ENCODE results near the gene KDM4B. TPM values are rescaled to one million over a fixed set of nuclear protein-coding genes. Genes with fewer than 3 reads are reported as not detected.

KDM4B gene
- total RNA-seq, 1 donor from 2014 or later = 46.0 TPM

DNA sequence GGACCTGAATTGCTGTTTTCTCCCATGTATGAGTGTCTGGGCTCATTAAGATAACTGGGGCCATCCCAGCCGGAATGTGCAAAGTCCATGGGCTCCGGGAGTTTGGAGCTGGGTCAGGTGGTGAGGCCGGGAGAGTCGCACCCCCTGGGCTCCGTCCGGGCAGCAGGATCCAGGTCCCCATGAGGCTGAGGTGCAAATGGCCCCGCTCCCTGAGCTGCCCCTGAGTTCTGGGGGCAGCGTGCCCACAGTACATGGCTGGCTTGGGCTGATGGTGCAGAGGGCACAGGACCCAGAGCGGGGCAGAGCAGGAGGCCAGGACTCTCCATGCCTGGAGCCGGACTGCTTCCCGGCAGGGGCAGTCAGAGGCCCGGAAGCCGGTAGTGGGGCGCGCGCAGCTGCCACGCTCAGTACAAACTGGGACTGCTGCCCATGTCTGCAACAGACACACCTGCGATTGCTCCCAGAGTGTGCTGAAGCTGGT, 136.0 kb downstream of the KDM4B start:
- no peak for DNase-seq (ENCODE audit: low spot score in 2 of 2)
- Histone ChIP-seq H3K4me1 (peaks cover 5 to 29% of the 10 kb centered on the region in 2 donors), H3K36me3 (peaks cover 9 to 12% of the 10 kb centered on the region in 2 donors), H3K9me3 (peaks cover 1 to 4% of the 10 kb centered on the region in 2 donors), H3K27me3 (no peaks in the 10 kb centered on the region), H3K4me3 (no peak overlapping the region), H3K27ac (peak overlapping the region; percentile 58 to 72)
- intact Hi-C loops (cut with DNase I) = no loop called here
- TF ChIP-seq, protein P1, sequence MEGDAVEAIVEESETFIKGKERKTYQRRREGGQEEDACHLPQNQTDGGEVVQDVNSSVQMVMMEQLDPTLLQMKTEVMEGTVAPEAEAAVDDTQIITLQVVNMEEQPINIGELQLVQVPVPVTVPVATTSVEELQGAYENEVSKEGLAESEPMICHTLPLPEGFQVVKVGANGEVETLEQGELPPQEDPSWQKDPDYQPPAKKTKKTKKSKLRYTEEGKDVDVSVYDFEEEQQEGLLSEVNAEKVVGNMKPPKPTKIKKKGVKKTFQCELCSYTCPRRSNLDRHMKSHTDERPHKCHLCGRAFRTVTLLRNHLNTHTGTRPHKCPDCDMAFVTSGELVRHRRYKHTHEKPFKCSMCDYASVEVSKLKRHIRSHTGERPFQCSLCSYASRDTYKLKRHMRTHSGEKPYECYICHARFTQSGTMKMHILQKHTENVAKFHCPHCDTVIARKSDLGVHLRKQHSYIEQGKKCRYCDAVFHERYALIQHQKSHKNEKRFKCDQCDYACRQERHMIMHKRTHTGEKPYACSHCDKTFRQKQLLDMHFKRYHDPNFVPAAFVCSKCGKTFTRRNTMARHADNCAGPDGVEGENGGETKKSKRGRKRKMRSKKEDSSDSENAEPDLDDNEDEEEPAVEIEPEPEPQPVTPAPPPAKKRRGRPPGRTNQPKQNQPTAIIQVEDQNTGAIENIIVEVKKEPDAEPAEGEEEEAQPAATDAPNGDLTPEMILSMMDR (IDR thresholded peaks at IDR 0.05) = no peak

DNA sequence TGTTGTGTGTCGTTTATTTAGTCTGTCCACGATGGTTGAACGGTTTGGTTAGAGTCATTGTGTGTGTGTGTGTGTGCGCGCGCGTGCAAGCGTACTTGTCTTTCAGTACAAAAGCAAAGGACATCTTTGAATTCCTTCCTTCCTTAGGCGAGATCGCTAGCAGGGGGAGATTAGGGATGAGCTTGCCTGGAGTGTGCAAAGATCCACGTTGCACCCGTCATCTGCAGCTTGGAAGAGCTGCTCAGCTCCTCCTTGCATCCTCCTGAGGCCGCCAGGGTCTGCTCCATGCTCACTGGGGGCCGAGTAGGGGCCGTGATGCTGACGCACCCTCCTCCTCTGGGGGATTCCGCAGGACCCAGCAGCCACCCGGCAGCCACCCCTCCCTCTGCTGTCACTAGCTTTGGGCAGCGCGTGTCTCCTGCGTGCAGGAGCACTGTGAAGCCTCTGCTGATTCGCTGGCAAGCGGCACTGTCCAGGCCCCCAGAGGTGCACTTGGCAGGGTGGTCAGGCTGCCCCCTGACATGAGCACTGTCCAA, 137.3 kb downstream of the KDM4B start:
- Histone ChIP-seq H3K27ac (no peak overlapping the region), H3K4me1 (peaks cover 5 to 29% of the 10 kb centered on the region in 2 donors), H3K36me3 (peaks cover 17 to 23% of the 10 kb centered on the region in 2 donors), H3K9me3 (no peaks in the 10 kb centered on the region), H3K27me3 (no peaks in the 10 kb centered on the region), H3K4me3 (no peak overlapping the region)
- intact Hi-C loops (cut with DNase I) = no loop called here
- TF ChIP-seq, protein P1 (IDR thresholded peaks at IDR 0.05) = no peak
- no peak for DNase-seq (ENCODE audit: low spot score in 2 of 2)

DNA sequence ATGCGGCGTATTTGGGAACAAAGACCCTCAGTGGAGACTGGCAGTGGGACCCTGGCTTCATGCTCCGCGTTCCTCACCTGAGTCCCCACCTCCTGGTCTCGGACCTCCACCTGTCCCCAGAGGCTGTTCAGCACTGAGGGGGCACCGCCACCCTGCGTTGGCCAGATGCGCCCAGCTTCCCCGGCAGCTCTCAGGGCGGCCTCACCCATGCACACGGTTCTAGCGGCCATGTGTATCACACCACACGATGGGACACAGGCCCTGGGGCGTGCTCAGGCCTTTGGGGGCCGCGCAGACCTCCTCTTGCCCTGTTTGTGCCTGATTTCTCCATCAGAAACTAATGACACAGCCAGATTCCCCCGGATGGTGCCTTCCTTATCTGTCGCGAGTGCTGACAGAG, 138.1 kb downstream of the KDM4B start:
- Histone ChIP-seq H3K27ac (no peak overlapping the region), H3K4me1 (peaks cover 5 to 29% of the 10 kb centered on the region in 2 donors), H3K4me3 (no peak overlapping the region), H3K9me3 (no peaks in the 10 kb centered on the region), H3K27me3 (no peaks in the 10 kb centered on the region), H3K36me3 (peaks cover 24 to 30% of the 10 kb centered on the region in 2 donors)
- intact Hi-C loops (cut with DNase I) = no loop called here
- TF ChIP-seq, protein P1 (IDR thresholded peaks at IDR 0.05) = no peak
- DNase-seq (ENCODE audit: low spot score in 2 of 2) = no peak

DNA sequence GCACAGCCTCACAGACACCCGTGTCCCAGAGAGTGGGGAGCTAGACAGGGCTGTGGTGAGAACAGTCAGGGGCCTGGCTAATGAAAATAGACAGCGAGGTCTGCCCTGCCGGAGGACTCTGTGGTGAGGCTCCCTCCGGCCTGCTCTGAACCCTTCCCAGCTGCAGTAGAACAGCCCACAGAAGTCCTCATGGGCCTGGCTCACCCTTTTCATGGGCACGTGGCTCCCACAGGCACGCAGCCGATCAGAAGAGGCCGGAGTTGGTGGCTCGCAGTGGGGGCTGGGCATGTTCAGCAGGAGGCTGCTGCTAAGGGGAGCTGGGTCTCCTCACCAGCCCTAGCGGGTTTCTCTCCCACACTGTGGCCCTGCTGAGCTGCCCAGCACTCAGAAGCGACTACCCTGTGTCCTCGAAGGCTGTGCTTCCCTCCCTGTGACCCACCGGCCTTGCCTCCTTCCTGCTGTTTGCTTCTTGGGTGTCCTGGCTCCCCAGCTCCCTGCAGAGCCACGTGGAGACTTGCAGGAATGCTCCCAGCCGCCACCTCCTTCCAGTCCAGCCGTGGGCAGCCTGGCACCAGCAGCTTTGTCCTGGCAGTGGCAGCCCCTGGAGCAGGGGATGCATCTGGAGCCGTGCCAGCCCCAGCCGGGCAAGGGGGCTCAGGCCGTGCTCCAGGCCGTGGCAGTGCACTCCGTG, 138.7 kb downstream of the KDM4B start:
- Histone ChIP-seq H3K9me3 (no peaks in the 10 kb centered on the region), H3K4me1 (peaks cover 5 to 27% of the 10 kb centered on the region in 2 donors), H3K27me3 (no peaks in the 10 kb centered on the region), H3K4me3 (no peak overlapping the region), H3K36me3 (peaks cover 30 to 36% of the 10 kb centered on the region in 2 donors), H3K27ac (no peak overlapping the region)
- TF ChIP-seq, protein P1 (IDR thresholded peaks at IDR 0.05) = no peak
- intact Hi-C loops (cut with DNase I) = no loop called here
- DNase-seq (ENCODE audit: low spot score in 2 of 2) = no peak

DNA sequence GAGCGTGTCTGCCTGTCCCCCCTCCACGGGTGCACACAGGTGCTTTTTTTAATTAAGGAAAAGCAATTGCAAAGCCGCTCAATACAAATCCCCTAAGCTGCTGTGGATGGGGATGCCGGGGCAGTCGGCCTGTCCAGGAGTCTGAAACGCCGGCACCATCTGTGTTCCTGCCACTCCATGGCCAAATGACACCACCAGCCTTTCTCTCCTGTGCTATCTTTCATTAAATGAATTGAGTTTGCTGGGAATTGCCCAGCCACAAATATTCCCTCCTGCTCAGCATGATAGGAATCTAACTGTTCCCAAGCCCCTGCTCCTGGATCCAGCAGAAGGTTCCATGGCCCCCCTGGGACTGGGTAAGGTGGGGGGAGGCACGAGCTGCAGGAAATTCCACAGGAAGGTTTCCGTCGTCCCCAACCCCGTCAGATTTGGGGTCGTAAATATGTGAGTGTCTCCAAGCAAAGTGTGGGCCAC, 139.2 kb downstream of the KDM4B start:
- TF ChIP-seq, protein P1 (IDR thresholded peaks at IDR 0.05) = no peak
- Histone ChIP-seq H3K36me3 (peaks cover 36 to 40% of the 10 kb centered on the region in 2 donors), H3K9me3 (no peaks in the 10 kb centered on the region), H3K27ac (no peak overlapping the region), H3K4me3 (no peak overlapping the region), H3K27me3 (no peaks in the 10 kb centered on the region), H3K4me1 (peaks cover 5 to 21% of the 10 kb centered on the region in 2 donors)
- intact Hi-C loops (cut with DNase I) = no loop called here
- no peak for DNase-seq (ENCODE audit: low spot score in 2 of 2)
